SK-N-MC (cell line): ENCODE results near the gene NTMT1.

Experiments used
- EZH2 ChIP-seq: fragments of 200-600 bp; sonication (generic); IDR thresholded peaks from one replicate; pipeline ENCODE4 v1.6.1; 2017; ENCODE audit warnings: antibody characterized with exemption
- POLR2AphosphoS5 ChIP-seq: IDR thresholded peaks from 2 replicates; pipeline ENCODE4 v1.6.1; 2012; ENCODE audit warnings: mild to moderate bottlenecking, low read depth, low read length, borderline replicate concordance

DNA sequence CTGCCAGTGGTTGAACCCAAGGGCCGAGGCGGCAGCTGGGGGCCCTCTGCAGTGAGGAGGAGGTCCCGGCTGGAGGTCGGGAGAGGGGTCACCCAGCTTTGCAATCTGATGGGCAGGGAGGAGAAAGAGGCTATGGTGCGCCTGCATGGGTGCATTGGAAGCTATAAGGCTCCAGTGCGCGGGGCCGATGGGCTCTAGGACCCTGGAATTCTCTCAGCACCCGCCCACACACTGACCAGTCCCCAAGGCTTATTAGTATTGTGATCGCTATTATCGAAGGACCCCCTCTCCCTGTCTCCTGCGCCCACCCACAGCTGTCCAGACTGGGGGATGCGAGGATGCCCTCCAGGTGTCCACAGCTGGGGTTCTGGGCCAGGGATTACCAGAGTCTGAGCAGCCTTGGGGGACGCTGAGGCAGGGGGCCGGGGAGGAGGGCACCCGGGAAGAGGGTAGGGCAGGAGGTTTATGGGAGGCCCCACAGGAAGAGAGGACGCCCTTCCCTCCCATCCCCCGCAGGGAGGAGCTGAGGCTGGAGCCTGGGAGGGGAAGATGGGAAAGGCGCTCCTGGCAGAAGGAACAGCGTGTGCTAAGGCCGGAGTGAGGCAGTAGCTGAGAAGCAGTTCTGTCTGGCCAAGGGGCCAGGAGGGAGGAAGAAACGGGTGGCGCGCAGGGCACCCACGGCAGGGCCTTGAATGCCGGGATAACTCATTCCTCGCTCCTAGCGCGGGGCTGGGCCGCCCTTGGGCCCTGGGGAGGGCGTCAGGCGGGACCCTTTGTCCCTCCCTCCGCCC, 29.2 kb upstream of the NTMT1 start:
- TF ChIP-seq POLR2AphosphoS5 (no peak), EZH2 (no peak)
